ENCODE results near the gene AVEN.

The AVEN gene

GRCh38 chr15:33894193-33894592 lies 144.8 kb downstream of the AVEN start:
- no peak overlapping the region for H3K4me2 ChIP-seq (ENCODE audit: low read length)
- no peak overlapping the region for H3K27ac ChIP-seq (ENCODE audit: low read depth, low read length, poor library complexity, severe bottlenecking)

GRCh38 chr15:33888176-33888575 lies 150.8 kb downstream of the AVEN start:
- H4K20me1 ChIP-seq (ENCODE audit: insufficient read depth, low read length): no peaks in the 10 kb centered on the region
- H3K9me3 ChIP-seq (ENCODE audit: low read length): no peaks in the 10 kb centered on the region
- TF ChIP-seq CTCF (IDR thresholded peaks at IDR 0.05; ENCODE audit: low read length) (no peak), EZH2 (IDR thresholded peaks at IDR 0.05; ENCODE audit: borderline replicate concordance, low read length) (no peak)
- no peaks in the 10 kb centered on the region for H3K79me2 ChIP-seq (ENCODE audit: insufficient read depth, low read length)
- H3K36me3 ChIP-seq (ENCODE audit: insufficient read depth, low read length): no peaks in the 10 kb centered on the region
- no peak overlapping the region for H3K9ac ChIP-seq (ENCODE audit: low read length)
- H3F3A ChIP-seq (ENCODE audit: insufficient read depth, low read length): no peaks in the 10 kb centered on the region
- H3K9me2 ChIP-seq (ENCODE audit: low read depth, low read length): no peaks in the 10 kb centered on the region
- no peaks in the 10 kb centered on the region for H3K4me1 ChIP-seq (ENCODE audit: insufficient read depth, low read length, severe bottlenecking)
- no peaks in the 10 kb centered on the region for H3K27me3 ChIP-seq (ENCODE audit: insufficient read depth, low read length)
- no peak overlapping the region for H3K4me2 ChIP-seq (ENCODE audit: low read length)
- no peak overlapping the region for H2AFZ ChIP-seq (ENCODE audit: low read length)
- H3K27ac ChIP-seq (ENCODE audit: low read depth, low read length, poor library complexity, severe bottlenecking): no peak overlapping the region
- H3K4me3 ChIP-seq (ENCODE audit: low read depth, low read length, poor library complexity, severe bottlenecking): no peak overlapping the region

More at GRCh38 chr15:33894193-33894592, 144.8 kb downstream of the AVEN start:
- TF ChIP-seq EZH2 (IDR thresholded peaks at IDR 0.05; ENCODE audit: borderline replicate concordance, low read length) (no peak), CTCF (IDR thresholded peaks at IDR 0.05; ENCODE audit: low read length) (no peak)
- Histone ChIP-seq H3K27me3 (ENCODE audit: insufficient read depth, low read length) (no peaks in the 10 kb centered on the region), H2AFZ (ENCODE audit: low read length) (no peak overlapping the region), H3F3A (ENCODE audit: insufficient read depth, low read length) (no peaks in the 10 kb centered on the region), H3K4me1 (ENCODE audit: insufficient read depth, low read length, severe bottlenecking) (no peaks in the 10 kb centered on the region), H3K79me2 (ENCODE audit: insufficient read depth, low read length) (no peaks in the 10 kb centered on the region), H3K36me3 (ENCODE audit: insufficient read depth, low read length) (no peaks in the 10 kb centered on the region), H3K9me3 (ENCODE audit: low read length) (no peaks in the 10 kb centered on the region), H4K20me1 (ENCODE audit: insufficient read depth, low read length) (no peaks in the 10 kb centered on the region), H3K4me3 (ENCODE audit: low read depth, low read length, poor library complexity, severe bottlenecking) (no peak overlapping the region), H3K9ac (ENCODE audit: low read length) (no peak overlapping the region), H3K9me2 (ENCODE audit: low read depth, low read length) (no peaks in the 10 kb centered on the region)

- no peaks in the 10 kb centered on the region for H3K4me1 ChIP-seq (ENCODE audit: insufficient read depth, low read length, severe bottlenecking)
- H2AFZ ChIP-seq (ENCODE audit: low read length): no peak overlapping the region
- H3F3A ChIP-seq (ENCODE audit: insufficient read depth, low read length): no peaks in the 10 kb centered on the region
- no peaks in the 10 kb centered on the region for H3K9me2 ChIP-seq (ENCODE audit: low read depth, low read length)
- H3K27ac ChIP-seq (ENCODE audit: low read depth, low read length, poor library complexity, severe bottlenecking): no peak overlapping the region
- H3K9me3 ChIP-seq (ENCODE audit: low read length): no peaks in the 10 kb centered on the region
- TF ChIP-seq EZH2 (IDR thresholded peaks at IDR 0.05; ENCODE audit: borderline replicate concordance, low read length) (no peak), CTCF (IDR thresholded peaks at IDR 0.05; ENCODE audit: low read length) (no peak)
- no peaks in the 10 kb centered on the region for H4K20me1 ChIP-seq (ENCODE audit: insufficient read depth, low read length)
- no peak overlapping the region for H3K4me3 ChIP-seq (ENCODE audit: low read depth, low read length, poor library complexity, severe bottlenecking)
- H3K4me2 ChIP-seq (ENCODE audit: low read length): no peak overlapping the region
- H3K36me3 ChIP-seq (ENCODE audit: insufficient read depth, low read length): no peaks in the 10 kb centered on the region
- no peaks in the 10 kb centered on the region for H3K27me3 ChIP-seq (ENCODE audit: insufficient read depth, low read length)
- no peak overlapping the region for H3K9ac ChIP-seq (ENCODE audit: low read length)
- H3K79me2 ChIP-seq (ENCODE audit: insufficient read depth, low read length): no peaks in the 10 kb centered on the region
Measured at GRCh38 chr15:33882921-33883320, 156.1 kb downstream of the AVEN start.

Measured in OCI-LY1 (cell line).